CD4-positive, alpha-beta T cell (primary cell): ENCODE results near the gene CYGB. TPM values are rescaled to one million over a fixed set of nuclear protein-coding genes. Genes with fewer than 3 reads are reported as not detected.
A peak's percentile ranks its signal among the peaks of the same experiment; 100 is the strongest.

Source experiments
- ATAC-seq: fragments of 200-7000 bp; cut with Tn5 transposase; one replicate; pipeline ENCODE4 v1.10.0; 2022; ENCODE audit warnings: mild to moderate bottlenecking; ENCODE audit not compliant: poor library complexity
- CTCF ChIA-PET: fragments of 350-600 bp; sonication (Branson Sonifier 250); formaldehyde crosslinking; loops from one replicate; lab custom pipeline; 2021; ENCODE audit warnings: antibody characterized with exemption, inconsistent platforms; lab: Charles Lee
- POLR2A ChIA-PET: fragments of 350-600 bp; sonication (Branson Sonifier 250); formaldehyde crosslinking; loops from one replicate; lab custom pipeline; 2021; ENCODE audit warnings: antibody characterized with exemption, inconsistent platforms; lab: Charles Lee
- DNase-seq, 14 experiments: peaks; one replicate each; pipeline ENCODE4 v3.0.0-alpha.2; 2013 to 2020; ENCODE audit warnings: mixed read lengths in 2 of 14
- H3K27ac ChIP-seq, 2 donors: one replicate each; pipeline versions ENCODE4 v1.5.1 to v1.7.0; 2013; ENCODE audit warnings: low read length in 2 of 2, low read depth in 1 of 2, mild to moderate bottlenecking in 1 of 2
- H3K27me3 ChIP-seq, 2 experiments: 1 replicate in 1 of 2; 2 replicates in 1 of 2; pipeline versions ENCODE4 v1.6.1 to v1.7.0; 2013; ENCODE audit warnings: low read length in 2 of 2, control low read depth in 1 of 2, mild to moderate bottlenecking in 1 of 2, moderate library complexity in 1 of 2; ENCODE audit not compliant: insufficient read depth in 2 of 2, control insufficient read depth in 1 of 2
- H3K36me3 ChIP-seq: one replicate; pipeline ENCODE4 v1.6.1; 2013; ENCODE audit warnings: low read length, control low read depth; ENCODE audit not compliant: insufficient read depth
- H3K4me1 ChIP-seq: one replicate; pipeline ENCODE4 v1.6.1; 2013; ENCODE audit warnings: low read length, control low read depth; ENCODE audit not compliant: insufficient read depth
- H3K4me3 ChIP-seq: one replicate; pipeline ENCODE4 v1.5.1; 2013; ENCODE audit warnings: mild to moderate bottlenecking, low read length, moderate library complexity
- H3K9me3 ChIP-seq, 2 experiments: 1 replicate in 1 of 2; 2 replicates in 1 of 2; pipeline versions ENCODE4 v1.6.1 to v1.7.0; 2013; ENCODE audit warnings: low read length in 2 of 2, mild to moderate bottlenecking in 2 of 2, control low read depth in 1 of 2, moderate library complexity in 1 of 2; ENCODE audit not compliant: control insufficient read depth in 1 of 2, insufficient read depth in 1 of 2
- H3K27ac Mint-ChIP-seq: one replicate; pipeline ENCODE4 v1.8.0; 2020; ENCODE audit warnings: mixed read lengths
- H3K27me3 Mint-ChIP-seq: one replicate; pipeline ENCODE4 v1.8.0; 2021; ENCODE audit warnings: mixed read lengths
- H3K36me3 Mint-ChIP-seq: one replicate; pipeline ENCODE4 v1.8.0; 2021; ENCODE audit warnings: low read depth, mixed read lengths
- H3K4me1 Mint-ChIP-seq: one replicate; pipeline ENCODE4 v1.8.0; 2021; ENCODE audit warnings: low read depth, mixed read lengths
- H3K4me3 Mint-ChIP-seq: one replicate; pipeline ENCODE4 v1.8.0; 2020; ENCODE audit warnings: mild to moderate bottlenecking, mixed read lengths
- H3K9me3 Mint-ChIP-seq: one replicate; pipeline ENCODE4 v1.8.0; 2020; ENCODE audit warnings: mixed read lengths
- CTCF ChIP-seq: fragments of 200-600 bp; IDR thresholded peaks from one replicate; pipeline ENCODE4 v1.8.0; 2022; ENCODE audit warnings: antibody characterized with exemption, mild to moderate bottlenecking
- intact Hi-C, 2 experiments: fragments of 100-400 bp; cut with DNase I in 1 of 2; cut with micrococcal nuclease in 1 of 2; formaldehyde crosslinking; loops; one replicate each; pipeline versions ENCODE4 v1.15.1 to v1.9.0; 2023 to 2025; cut with DNase I, micrococcal nuclease
- total RNA-seq, 174 experiments: library from RNA in 2 of 174; stranded (reverse) in 2 of 174; gene quantifications; one replicate each; pipeline ENCODE4 v1.2.3 and lab custom pipeline; 2021 to 2026

CYGB gene
- total RNA-seq, 2 experiments from 2014 or later: not detected

DNA sequence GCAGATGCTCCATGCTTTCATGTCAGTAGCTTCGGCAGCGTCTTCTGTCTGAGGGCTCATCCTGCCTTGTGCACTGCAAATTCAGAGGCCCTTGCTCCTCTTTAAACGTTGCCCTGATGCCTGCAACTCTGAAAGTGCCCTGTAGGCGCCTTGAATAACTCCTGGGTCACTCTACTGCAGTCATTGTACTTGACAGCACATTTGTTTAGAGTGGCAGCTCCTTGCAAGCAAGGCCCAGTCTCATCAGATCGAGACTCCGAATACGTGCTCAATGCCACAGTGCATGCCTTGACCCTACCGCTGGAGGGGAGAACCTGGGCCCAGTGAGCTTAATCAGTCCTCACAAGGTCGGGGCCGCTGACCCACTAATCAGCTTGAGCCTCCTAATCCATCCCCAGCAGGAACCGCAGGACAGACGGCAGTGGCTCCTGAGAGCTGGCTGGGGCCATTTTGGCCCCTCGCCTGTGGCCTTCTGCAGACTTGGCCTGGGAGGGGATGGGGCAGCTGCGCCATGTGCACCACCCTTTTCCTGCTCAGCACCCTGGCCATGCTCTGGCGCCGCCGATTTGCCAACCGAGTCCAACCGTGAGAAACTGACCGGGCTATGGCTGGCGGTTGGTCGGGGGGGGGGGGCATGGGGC, 2.2 kb upstream of the CYGB start, which contains the start of gene PRCD:
TSS of gene PRCD (plus strand) at position 414 of the 641 bp plus-strand sequence. CDS start at position 512, 98 bp downstream.
- no peak within 1 kb of the TSS for H3K27ac ChIP-seq
- ChIA-PET CTCF (interaction anchor here (1.0 to 1.8 kb wide), 2 partner anchors 12 to 17 kb away, joined by 3 to 5 read pairs; no protein-coding TSS in a partner anchor), POLR2A (no interaction called here)
- H3K9me3 ChIP-seq: peaks cover 0 to 13% of the 10 kb centered on the region in 2 experiments
- H3K4me1 ChIP-seq: peaks cover 14% of the 10 kb centered on the region
- no peak within 1 kb of the TSS for H3K27ac Mint-ChIP-seq
- DNase-seq (no peak), ATAC-seq (no peak)
- H3K36me3 ChIP-seq: no peaks in the 10 kb centered on the region
- peaks cover 65% of the 10 kb centered on the region for H3K27me3 Mint-ChIP-seq
- no peaks in the 10 kb centered on the region for H3K36me3 Mint-ChIP-seq
- TF ChIP-seq CTCF: no peak
- no peak within 1 kb of the TSS for H3K4me3 ChIP-seq
- peaks cover 25 to 50% of the 10 kb centered on the region in 2 experiments for H3K27me3 ChIP-seq
- intact Hi-C loops: no loop called here
- no peaks in the 10 kb centered on the region for H3K9me3 Mint-ChIP-seq
- H3K4me3 Mint-ChIP-seq: peak within 1 kb of the TSS; percentile 46
- peaks cover 6% of the 10 kb centered on the region for H3K4me1 Mint-ChIP-seq

GRCh38 chr17:76538941-76539570, 1.5 kb upstream of the CYGB start:
- Histone ChIP-seq H3K36me3 (no peaks in the 10 kb centered on the region), H3K9me3 (peaks cover 0 to 13% of the 10 kb centered on the region in 2 experiments), H3K4me3 (no peak overlapping the region), H3K27me3 (peaks cover 25 to 50% of the 10 kb centered on the region in 2 experiments), H3K27ac (no peak overlapping the region), H3K4me1 (peaks cover 14% of the 10 kb centered on the region)
- H3K27ac Mint-ChIP-seq: no peak overlapping the region
- H3K4me3 Mint-ChIP-seq: peak overlapping the region; percentile 46
- ATAC-seq (no peak), DNase-seq (no peak)
- no peaks in the 10 kb centered on the region for H3K9me3 Mint-ChIP-seq
- H3K36me3 Mint-ChIP-seq: no peaks in the 10 kb centered on the region
- no peak for TF ChIP-seq CTCF
- H3K4me1 Mint-ChIP-seq: peaks cover 6% of the 10 kb centered on the region
- CTCF ChIA-PET: interaction anchor here (0.9 to 1.8 kb wide), 2 partner anchors 16 to 21 kb away, joined by 3 to 5 read pairs; no protein-coding TSS in a partner anchor
- intact Hi-C loops: no loop called here
- POLR2A ChIA-PET: no interaction called here
- H3K27me3 Mint-ChIP-seq: peaks cover 63% of the 10 kb centered on the region

- H3K9me3 Mint-ChIP-seq: no peaks in the 10 kb centered on the region
- peaks cover 0 to 13% of the 10 kb centered on the region in 2 experiments for H3K9me3 ChIP-seq
- H3K27ac ChIP-seq: no peak overlapping the region
- ChIA-PET POLR2A (no interaction called here), CTCF (interaction anchor here (0.9 kb wide), 1 partner anchor 22 kb away, joined by 3 read pairs; no protein-coding TSS in a partner anchor)
- intact Hi-C loops: no loop called here
- H3K27me3 ChIP-seq: peaks cover 25 to 49% of the 10 kb centered on the region in 2 experiments
- no peak for TF ChIP-seq CTCF
- H3K27me3 Mint-ChIP-seq: peaks cover 59% of the 10 kb centered on the region
- H3K4me3 ChIP-seq: no peak overlapping the region
- no peak for ATAC-seq
- no peak overlapping the region for H3K27ac Mint-ChIP-seq
- H3K36me3 Mint-ChIP-seq: no peaks in the 10 kb centered on the region
- no peak for DNase-seq
- H3K4me3 Mint-ChIP-seq: peak overlapping the region; percentile 46
- peaks cover 6% of the 10 kb centered on the region for H3K4me1 Mint-ChIP-seq
- H3K36me3 ChIP-seq: no peaks in the 10 kb centered on the region
- H3K4me1 ChIP-seq: peaks cover 14% of the 10 kb centered on the region
Measured at GRCh38 chr17:76538281-76538931, 897 bp upstream of the CYGB start.
